NCI-H2029 treated with DMSO at 0.1 percent for 48 hours (cell line): Measurements from ENCODE around the gene ABCD1.
"Not testable (repeated sequence)": the region's sequence is repeated elsewhere in the genome, so short reads cannot be mapped to it uniquely, and the experiment has no call there.

ENCODE experiments used
- DNase-seq: peaks from one replicate; lab custom pipeline; 2025; lab: John Stamatoyannopoulos, UW

The ABCD1 gene

GRCh38 chrX:153694256-153694655 is 30.4 kb upstream of the ABCD1 start:
- DNase-seq, result not testable (repeated sequence)

- DNase-seq, result no peak
Observed at GRCh38 chrX:153694687-153695270, 29.9 kb upstream of the ABCD1 start.

- DNase-seq, result no peak
Observed at GRCh38 chrX:153696100-153696499, 28.6 kb upstream of the ABCD1 start.

- not testable (repeated sequence) for DNase-seq
Observed at GRCh38 chrX:153696538-153696937, 28.1 kb upstream of the ABCD1 start.

GRCh38 chrX:153696986-153697722 is 27.5 kb upstream of the ABCD1 start:
- DNase-seq, result not testable (repeated sequence)

GRCh38 chrX:153697924-153698865 is 26.5 kb upstream of the ABCD1 start:
- no peak for DNase-seq

- not testable (repeated sequence) for DNase-seq
Observed at GRCh38 chrX:153699210-153699783, 25.4 kb upstream of the ABCD1 start.

GRCh38 chrX:153699784-153700371 is 24.8 kb upstream of the ABCD1 start:
- not testable (repeated sequence) for DNase-seq

GRCh38 chrX:153700376-153700945 is 24.2 kb upstream of the ABCD1 start:
- no peak for DNase-seq

- DNase-seq, result no peak
Observed at GRCh38 chrX:153700967-153701366, 23.7 kb upstream of the ABCD1 start.

- DNase-seq, result no peak
Observed at GRCh38 chrX:153701706-153702105, 22.9 kb upstream of the ABCD1 start.

GRCh38 chrX:153702336-153703035 is 22.2 kb upstream of the ABCD1 start:
- DNase-seq, result no peak

- no peak for DNase-seq
Observed at GRCh38 chrX:153703036-153703370, 21.7 kb upstream of the ABCD1 start.

- no peak for DNase-seq
Observed at GRCh38 chrX:153704021-153704526, 20.6 kb upstream of the ABCD1 start.

- DNase-seq, result not testable (repeated sequence)
Observed at GRCh38 chrX:153704631-153705402, 19.8 kb upstream of the ABCD1 start.

GRCh38 chrX:153705403-153706060 is 19.1 kb upstream of the ABCD1 start:
- not testable (repeated sequence) for DNase-seq

GRCh38 chrX:153706799-153707198 is 17.9 kb upstream of the ABCD1 start:
- no peak for DNase-seq

GRCh38 chrX:153707406-153707805 is 17.2 kb upstream of the ABCD1 start:
- DNase-seq, result no peak

GRCh38 chrX:153708415-153708814 is 16.2 kb upstream of the ABCD1 start:
- no peak for DNase-seq
